ENCODE results near the gene DLK1.

DLK1 gene

GRCh38 chr14:100761481-100761880 lies 34.8 kb downstream of the DLK1 start:
- DNase-seq (ENCODE audit: low read depth): no peak

GRCh38 chr14:100762089-100762515 lies 35.4 kb downstream of the DLK1 start:
- DNase-seq (ENCODE audit: low read depth): no peak

GRCh38 chr14:100762901-100763300 lies 36.2 kb downstream of the DLK1 start:
- DNase-seq (ENCODE audit: low read depth): no peak

GRCh38 chr14:100764471-100765115 lies 37.9 kb downstream of the DLK1 start:
- no peak for DNase-seq (ENCODE audit: low read depth)

- no peak for DNase-seq (ENCODE audit: low read depth)
These were observed 38.6 kb downstream of the DLK1 start for GRCh38 chr14:100765296-100765695.

GRCh38 chr14:100765991-100766390 lies 39.3 kb downstream of the DLK1 start:
- no peak for DNase-seq (ENCODE audit: low read depth)

GRCh38 chr14:100767003-100767787 lies 40.5 kb downstream of the DLK1 start:
- no peak for DNase-seq (ENCODE audit: low read depth)

GRCh38 chr14:100767788-100768536 lies 41.3 kb downstream of the DLK1 start:
- no peak for DNase-seq (ENCODE audit: low read depth)

GRCh38 chr14:100769035-100769939 lies 42.6 kb downstream of the DLK1 start:
- DNase-seq (ENCODE audit: low read depth): no peak

- DNase-seq (ENCODE audit: low read depth): no peak
These were observed 43.4 kb downstream of the DLK1 start for GRCh38 chr14:100770046-100770445.

- no peak for DNase-seq (ENCODE audit: low read depth)
These were observed 44.0 kb downstream of the DLK1 start for GRCh38 chr14:100770605-100771120.

- DNase-seq (ENCODE audit: low read depth): no peak
These were observed 44.6 kb downstream of the DLK1 start for GRCh38 chr14:100771121-100771800.

- no peak for DNase-seq (ENCODE audit: low read depth)
These were observed 46.0 kb downstream of the DLK1 start for GRCh38 chr14:100772607-100773165.

GRCh38 chr14:100773331-100774163 lies 46.9 kb downstream of the DLK1 start:
- no peak for DNase-seq (ENCODE audit: low read depth)

- no peak for DNase-seq (ENCODE audit: low read depth)
These were observed 47.5 kb downstream of the DLK1 start for GRCh38 chr14:100774164-100774537.

GRCh38 chr14:100775351-100775830 lies 48.7 kb downstream of the DLK1 start:
- no peak for DNase-seq (ENCODE audit: low read depth)

GRCh38 chr14:100775831-100776591 lies 49.3 kb downstream of the DLK1 start:
- no peak for DNase-seq (ENCODE audit: low read depth)

- DNase-seq (ENCODE audit: low read depth): no peak
These were observed 50.1 kb downstream of the DLK1 start for GRCh38 chr14:100776681-100777365.
